ENCODE data around the gene SIM2.
"Not testable (repeated sequence)": the region's sequence is repeated elsewhere in the genome, so short reads cannot be mapped to it uniquely, and the experiment has no call there.

Gene SIM2

GRCh38 chr21:36698981-36699545, at the start of gene SIM2:
TSS of gene SIM2 (plus strand) at chr21:36699115. CDS start at chr21:36699747, 632 bp downstream.
- DNase-seq (ENCODE audit: low read depth in 2 of 2, low spot score in 1 of 2): no peak

- no peak for DNase-seq (ENCODE audit: low read depth in 2 of 2, low spot score in 1 of 2)
Observed at GRCh38 chr21:36654324-36654723, 44.6 kb upstream of the SIM2 start.

GRCh38 chr21:36654796-36655325, 44.1 kb upstream of the SIM2 start:
- DNase-seq (ENCODE audit: low read depth in 2 of 2, low spot score in 1 of 2): no peak

GRCh38 chr21:36656138-36656537, 42.8 kb upstream of the SIM2 start:
- DNase-seq (ENCODE audit: low read depth in 2 of 2, low spot score in 1 of 2): no peak

GRCh38 chr21:36657290-36657689, 41.6 kb upstream of the SIM2 start:
- DNase-seq (ENCODE audit: low read depth in 2 of 2, low spot score in 1 of 2): not testable (repeated sequence)

- DNase-seq (ENCODE audit: low read depth in 2 of 2, low spot score in 1 of 2): no peak
Observed at GRCh38 chr21:36657999-36658398, 40.9 kb upstream of the SIM2 start.

GRCh38 chr21:36658926-36659325, 40.0 kb upstream of the SIM2 start:
- no peak for DNase-seq (ENCODE audit: low read depth in 2 of 2, low spot score in 1 of 2)

GRCh38 chr21:36661511-36662309, 37.2 kb upstream of the SIM2 start:
- DNase-seq (ENCODE audit: low read depth in 2 of 2, low spot score in 1 of 2): no peak

- DNase-seq (ENCODE audit: low read depth in 2 of 2, low spot score in 1 of 2): no peak
Observed at GRCh38 chr21:36663033-36663855, 35.7 kb upstream of the SIM2 start.

GRCh38 chr21:36664662-36664990, 34.3 kb upstream of the SIM2 start:
- no peak for DNase-seq (ENCODE audit: low read depth in 2 of 2, low spot score in 1 of 2)

GRCh38 chr21:36665806-36666205, 33.1 kb upstream of the SIM2 start:
- DNase-seq (ENCODE audit: low read depth in 2 of 2, low spot score in 1 of 2): no peak

GRCh38 chr21:36668713-36669112, 30.2 kb upstream of the SIM2 start:
- no peak for DNase-seq (ENCODE audit: low read depth in 2 of 2, low spot score in 1 of 2)

- DNase-seq (ENCODE audit: low read depth in 2 of 2, low spot score in 1 of 2): no peak
Observed at GRCh38 chr21:36671836-36672235, 27.1 kb upstream of the SIM2 start.

GRCh38 chr21:36672296-36672695, 26.6 kb upstream of the SIM2 start:
- DNase-seq (ENCODE audit: low read depth in 2 of 2, low spot score in 1 of 2): not testable (repeated sequence)

- no peak for DNase-seq (ENCODE audit: low read depth in 2 of 2, low spot score in 1 of 2)
Observed at GRCh38 chr21:36672737-36673136, 26.2 kb upstream of the SIM2 start.

- DNase-seq (ENCODE audit: low read depth in 2 of 2, low spot score in 1 of 2): no peak
Observed at GRCh38 chr21:36676039-36676950, 22.6 kb upstream of the SIM2 start.

- no peak for DNase-seq (ENCODE audit: low read depth in 2 of 2, low spot score in 1 of 2)
Observed at GRCh38 chr21:36677443-36677842, 21.5 kb upstream of the SIM2 start.

GRCh38 chr21:36678538-36678937, 20.4 kb upstream of the SIM2 start:
- no peak for DNase-seq (ENCODE audit: low read depth in 2 of 2, low spot score in 1 of 2)

GRCh38 chr21:36681117-36681631, 17.7 kb upstream of the SIM2 start:
- no peak for DNase-seq (ENCODE audit: low read depth in 2 of 2, low spot score in 1 of 2)

GRCh38 chr21:36684957-36685714, 13.8 kb upstream of the SIM2 start:
- no peak for DNase-seq (ENCODE audit: low read depth in 2 of 2, low spot score in 1 of 2)
